ENCODE measurements around the gene KIF12.

The KIF12 gene

GRCh38 chr9:114105236-114105635, 6.1 kb upstream of the KIF12 start:
- no peak for DNase-seq (ENCODE audit: low read depth in 2 of 2)

- no peak for DNase-seq (ENCODE audit: low read depth in 2 of 2)
Observed at GRCh38 chr9:114102484-114102883, 3.4 kb upstream of the KIF12 start.

GRCh38 chr9:114100536-114100935, 1.4 kb upstream of the KIF12 start:
- DNase-seq (ENCODE audit: low read depth in 2 of 2), result no peak

- DNase-seq (ENCODE audit: low read depth in 2 of 2), result no peak
Observed at GRCh38 chr9:114099669-114100270, 678 bp upstream of the KIF12 start.

- peak; percentile 22 to 25 for DNase-seq (ENCODE audit: low read depth in 2 of 2)
Observed at GRCh38 chr9:114098021-114098935, 814 bp downstream of the KIF12 start.

GRCh38 chr9:114097613-114098020, 1.5 kb downstream of the KIF12 start:
- no peak for DNase-seq (ENCODE audit: low read depth in 2 of 2)

- no peak for DNase-seq (ENCODE audit: low read depth in 2 of 2)
Observed at GRCh38 chr9:114096866-114097612, 2.1 kb downstream of the KIF12 start.

GRCh38 chr9:114096041-114096511, 3.0 kb downstream of the KIF12 start:
- no peak for DNase-seq (ENCODE audit: low read depth in 2 of 2)

GRCh38 chr9:114094971-114095370, 4.1 kb downstream of the KIF12 start:
- no peak for DNase-seq (ENCODE audit: low read depth in 2 of 2)

GRCh38 chr9:114093761-114094505, 5.2 kb downstream of the KIF12 start:
- DNase-seq (ENCODE audit: low read depth in 2 of 2), result no peak

GRCh38 chr9:114093031-114093471, 6.0 kb downstream of the KIF12 start:
- no peak for DNase-seq (ENCODE audit: low read depth in 2 of 2)

GRCh38 chr9:114092336-114092735, 6.8 kb downstream of the KIF12 start:
- no peak for DNase-seq (ENCODE audit: low read depth in 2 of 2)

GRCh38 chr9:114091711-114092110, 7.4 kb downstream of the KIF12 start:
- DNase-seq (ENCODE audit: low read depth in 2 of 2), result no peak

- no peak for DNase-seq (ENCODE audit: low read depth in 2 of 2)
Observed at GRCh38 chr9:114090798-114091197, 8.3 kb downstream of the KIF12 start.

- no peak for DNase-seq (ENCODE audit: low read depth in 2 of 2)
Observed at GRCh38 chr9:114089206-114089840, 9.8 kb downstream of the KIF12 start.

GRCh38 chr9:114088571-114089170, 10.4 kb downstream of the KIF12 start:
- DNase-seq (ENCODE audit: low read depth in 2 of 2), result no peak

- no peak for DNase-seq (ENCODE audit: low read depth in 2 of 2)
Observed at GRCh38 chr9:114087721-114088120, 11.4 kb downstream of the KIF12 start.

GRCh38 chr9:114086607-114087006, 12.5 kb downstream of the KIF12 start:
- no peak for DNase-seq (ENCODE audit: low read depth in 2 of 2)

- no peak for DNase-seq (ENCODE audit: low read depth in 2 of 2)
Observed at GRCh38 chr9:114086009-114086408, 13.1 kb downstream of the KIF12 start.

GRCh38 chr9:114085387-114085789, 13.7 kb downstream of the KIF12 start:
- no peak for DNase-seq (ENCODE audit: low read depth in 2 of 2)

Data from stimulated activated CD8-positive, alpha-beta memory T cell treated with anti-CD3 and anti-CD28 coated beads, Interleukin-2, amount 100 ng/mL, for 48 hours (primary cell).